Left lung (tissue), 10 donors: ENCODE data around the gene C10orf143. TPM values are rescaled to one million over a fixed set of nuclear protein-coding genes. Genes with fewer than 3 reads are reported as not detected.

ENCODE experiments used
- ATAC-seq: fragments of 200-7000 bp; cut with Tn5 transposase; one replicate; pipeline ENCODE4 v1.9.1; 2020; ENCODE audit warnings: moderate library complexity
- DNase-seq, 4 donors: peaks; one replicate each; pipeline ENCODE4 v3.0.0-alpha.2; 2013 to 2020
- H3K27ac ChIP-seq, 2 donors: fragments of 200-600 bp; sonication (generic) in 1 of 2; one replicate each; pipeline versions ENCODE4 v1.5.0 to v1.8.0; 2020 to 2021
- H3K27me3 ChIP-seq, 2 donors: fragments of 200-600 bp; sonication (generic) in 1 of 2; one replicate each; pipeline versions ENCODE4 v1.5.0 to v1.8.0; 2020 to 2021
- H3K36me3 ChIP-seq, 2 donors: fragments of 200-600 bp; sonication (generic) in 1 of 2; one replicate each; pipeline versions ENCODE4 v1.5.0 to v1.8.0; 2020 to 2021
- H3K4me1 ChIP-seq, 2 donors: fragments of 200-600 bp; one replicate each; pipeline ENCODE4 v1.8.0; 2021
- H3K4me3 ChIP-seq, 2 donors: fragments of 200-600 bp; sonication (generic) in 1 of 2; one replicate each; pipeline versions ENCODE4 v1.5.0 to v1.8.0; 2020 to 2021; ENCODE audit warnings: mild to moderate bottlenecking in 1 of 2
- H3K9me3 ChIP-seq, 2 donors: fragments of 200-600 bp; sonication (generic) in 1 of 2; one replicate each; pipeline versions ENCODE4 v1.5.0 to v1.8.0; 2020 to 2021
- CTCF ChIP-seq, 2 donors: fragments of 200-600 bp; sonication (generic) in 1 of 2; IDR thresholded peaks; one replicate each; pipeline versions ENCODE4 v1.5.0 to v1.8.0; 2021; ENCODE audit warnings: antibody characterized with exemption in 2 of 2
- intact Hi-C, 2 donors: fragments of 100-400 bp; cut with DNase I; formaldehyde crosslinking; loops; one replicate each; pipeline versions ENCODE4 v1.11.2 to v1.14.2; 2022
- polyA plus RNA-seq, 6 donors: library from polyadenylated mRNA; unstranded; fragments of 120-200 nt; gene quantifications; one replicate each; pipeline ENCODE4 v1.2.1, GENCODE V29; 2013; ENCODE audit not compliant: insufficient read length in 6 of 6
- total RNA-seq, 2 donors: library from RNA; stranded (reverse); fragmentation: NEBNext Ultra II Directional; extraction: Animal tissue kit (Norgen Biotek cat#: 25700); gene quantifications; one replicate each; pipeline ENCODE4 v1.2.1, GENCODE V29; 2021
- donor health status: DM: no; HTN: yes; CAD: no.
- donor health status: DM: no; HTN: no; CAD: no.

The C10orf143 gene
- total and polyA plus RNA-seq, 8 donors: 2.0 to 5.6 (median 5.0) TPM

GRCh38 chr10:130038019-130038555, 72.5 kb downstream of the C10orf143 start:
- no peak for ATAC-seq
- Histone ChIP-seq H3K27me3 (peaks cover 0 to 4% of the 10 kb centered on the region in 2 donors), H3K9me3 (no peaks in the 10 kb centered on the region), H3K27ac (no peak overlapping the region), H3K4me1 (no peaks in the 10 kb centered on the region), H3K36me3 (no peaks in the 10 kb centered on the region), H3K4me3 (no peak overlapping the region)
- peak in 1 of 4 donors; percentile 6 for DNase-seq
- intact Hi-C loops: no loop called here
- no peak for TF ChIP-seq CTCF (IDR thresholded peaks at IDR 0.05)

GRCh38 chr10:130037169-130037661, 73.4 kb downstream of the C10orf143 start:
- Histone ChIP-seq H3K27ac (no peak overlapping the region), H3K36me3 (no peaks in the 10 kb centered on the region), H3K4me3 (no peak overlapping the region), H3K9me3 (no peaks in the 10 kb centered on the region), H3K27me3 (no peaks in the 10 kb centered on the region), H3K4me1 (no peaks in the 10 kb centered on the region)
- intact Hi-C loops: no loop called here
- peak in 3 of 4 donors; percentile 31 to 69 (median 52) for DNase-seq
- ATAC-seq: no peak
- TF ChIP-seq CTCF (IDR thresholded peaks at IDR 0.05): no peak

GRCh38 chr10:130036296-130037065, 74.1 kb downstream of the C10orf143 start:
- Histone ChIP-seq H3K9me3 (no peaks in the 10 kb centered on the region), H3K36me3 (no peaks in the 10 kb centered on the region), H3K27me3 (no peaks in the 10 kb centered on the region), H3K27ac (no peak overlapping the region), H3K4me1 (no peaks in the 10 kb centered on the region), H3K4me3 (no peak overlapping the region)
- intact Hi-C loops: no loop called here
- no peak for TF ChIP-seq CTCF (IDR thresholded peaks at IDR 0.05)
- ATAC-seq (no peak), DNase-seq (peak in 1 of 4 donors; percentile 58)

- Histone ChIP-seq H3K36me3 (no peaks in the 10 kb centered on the region), H3K4me3 (no peak overlapping the region), H3K9me3 (no peaks in the 10 kb centered on the region), H3K4me1 (no peaks in the 10 kb centered on the region), H3K27ac (no peak overlapping the region), H3K27me3 (peaks cover 0 to 6% of the 10 kb centered on the region in 2 donors)
- DNase-seq (no peak), ATAC-seq (no peak)
- TF ChIP-seq CTCF (IDR thresholded peaks at IDR 0.05): no peak
- intact Hi-C loops: no loop called here
These were observed 81.4 kb downstream of the C10orf143 start for GRCh38 chr10:130029209-130029608.

GRCh38 chr10:130028465-130028819, 82.2 kb downstream of the C10orf143 start:
- peak in 1 of 4 donors; percentile 11 for DNase-seq
- TF ChIP-seq CTCF (IDR thresholded peaks at IDR 0.05): no peak
- no peak overlapping the region for H3K27ac ChIP-seq
- H3K27me3 ChIP-seq: peaks cover 0 to 10% of the 10 kb centered on the region in 2 donors
- H3K9me3 ChIP-seq: no peaks in the 10 kb centered on the region
- no peaks in the 10 kb centered on the region for H3K4me1 ChIP-seq
- intact Hi-C loops: no loop called here
- H3K36me3 ChIP-seq: no peaks in the 10 kb centered on the region
- no peak overlapping the region for H3K4me3 ChIP-seq
- ATAC-seq: no peak
